ENCODE data around the gene ZNF865.

Gene ZNF865

DNA sequence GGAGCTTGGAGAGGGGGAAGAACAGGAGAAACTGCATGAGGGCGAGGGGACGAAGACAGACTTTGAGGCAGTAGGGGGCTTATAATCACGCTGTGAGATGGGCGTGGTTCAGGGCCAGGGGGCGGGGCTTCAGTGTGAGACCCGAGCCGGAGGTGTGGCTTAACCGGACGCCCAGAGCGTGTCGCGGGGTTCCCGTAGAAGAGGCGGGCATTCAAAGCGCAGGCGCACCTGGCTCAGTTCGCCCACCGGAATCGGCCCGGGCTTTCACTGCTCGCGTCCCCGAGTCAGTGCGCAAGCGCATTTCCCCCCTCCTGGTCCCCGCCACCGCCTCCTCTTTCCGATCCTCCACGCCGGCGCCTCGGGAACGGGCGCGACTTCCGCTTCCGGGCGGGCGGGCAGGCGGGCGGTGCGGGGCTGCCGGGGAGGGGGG, 225 bp upstream of the ZNF865 start:
- TF ChIP-seq TAF1 (IDR thresholded peaks at IDR 0.05; ENCODE audit: borderline replicate concordance, insufficient read depth, low read length): no peak
- peak; percentile 6 for TF ChIP-seq FOXP2 (optimal IDR thresholded peaks at IDR 0.05; ENCODE audit: borderline replicate concordance, extremely low read depth, extremely low read length, insufficient read depth)

DNA sequence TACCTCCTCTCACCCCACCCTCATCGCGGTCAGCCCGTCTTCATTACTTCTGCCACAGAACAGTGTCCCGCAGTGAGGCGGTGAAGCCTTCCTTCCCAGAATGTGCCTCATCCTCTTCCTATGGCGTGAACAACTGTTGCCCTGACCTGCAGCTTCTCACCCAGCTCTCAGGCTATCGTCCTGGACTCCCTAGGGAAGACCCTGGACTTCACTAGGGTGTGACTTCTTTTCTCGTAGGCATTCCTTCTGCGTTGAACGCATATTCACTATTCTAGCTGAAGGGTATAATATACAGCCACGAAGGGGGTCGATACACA, 982 bp downstream of the ZNF865 start:
- TF ChIP-seq, protein P1, sequence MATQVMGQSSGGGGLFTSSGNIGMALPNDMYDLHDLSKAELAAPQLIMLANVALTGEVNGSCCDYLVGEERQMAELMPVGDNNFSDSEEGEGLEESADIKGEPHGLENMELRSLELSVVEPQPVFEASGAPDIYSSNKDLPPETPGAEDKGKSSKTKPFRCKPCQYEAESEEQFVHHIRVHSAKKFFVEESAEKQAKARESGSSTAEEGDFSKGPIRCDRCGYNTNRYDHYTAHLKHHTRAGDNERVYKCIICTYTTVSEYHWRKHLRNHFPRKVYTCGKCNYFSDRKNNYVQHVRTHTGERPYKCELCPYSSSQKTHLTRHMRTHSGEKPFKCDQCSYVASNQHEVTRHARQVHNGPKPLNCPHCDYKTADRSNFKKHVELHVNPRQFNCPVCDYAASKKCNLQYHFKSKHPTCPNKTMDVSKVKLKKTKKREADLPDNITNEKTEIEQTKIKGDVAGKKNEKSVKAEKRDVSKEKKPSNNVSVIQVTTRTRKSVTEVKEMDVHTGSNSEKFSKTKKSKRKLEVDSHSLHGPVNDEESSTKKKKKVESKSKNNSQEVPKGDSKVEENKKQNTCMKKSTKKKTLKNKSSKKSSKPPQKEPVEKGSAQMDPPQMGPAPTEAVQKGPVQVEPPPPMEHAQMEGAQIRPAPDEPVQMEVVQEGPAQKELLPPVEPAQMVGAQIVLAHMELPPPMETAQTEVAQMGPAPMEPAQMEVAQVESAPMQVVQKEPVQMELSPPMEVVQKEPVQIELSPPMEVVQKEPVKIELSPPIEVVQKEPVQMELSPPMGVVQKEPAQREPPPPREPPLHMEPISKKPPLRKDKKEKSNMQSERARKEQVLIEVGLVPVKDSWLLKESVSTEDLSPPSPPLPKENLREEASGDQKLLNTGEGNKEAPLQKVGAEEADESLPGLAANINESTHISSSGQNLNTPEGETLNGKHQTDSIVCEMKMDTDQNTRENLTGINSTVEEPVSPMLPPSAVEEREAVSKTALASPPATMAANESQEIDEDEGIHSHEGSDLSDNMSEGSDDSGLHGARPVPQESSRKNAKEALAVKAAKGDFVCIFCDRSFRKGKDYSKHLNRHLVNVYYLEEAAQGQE (IDR thresholded peaks at IDR 0.05; ENCODE audit: insufficient read depth in 1 of 2, low read depth in 2 of 2, low read length in 2 of 2): no peak
- no peak for TF ChIP-seq TAF1 (IDR thresholded peaks at IDR 0.05; ENCODE audit: borderline replicate concordance, insufficient read depth, low read length)

DNA sequence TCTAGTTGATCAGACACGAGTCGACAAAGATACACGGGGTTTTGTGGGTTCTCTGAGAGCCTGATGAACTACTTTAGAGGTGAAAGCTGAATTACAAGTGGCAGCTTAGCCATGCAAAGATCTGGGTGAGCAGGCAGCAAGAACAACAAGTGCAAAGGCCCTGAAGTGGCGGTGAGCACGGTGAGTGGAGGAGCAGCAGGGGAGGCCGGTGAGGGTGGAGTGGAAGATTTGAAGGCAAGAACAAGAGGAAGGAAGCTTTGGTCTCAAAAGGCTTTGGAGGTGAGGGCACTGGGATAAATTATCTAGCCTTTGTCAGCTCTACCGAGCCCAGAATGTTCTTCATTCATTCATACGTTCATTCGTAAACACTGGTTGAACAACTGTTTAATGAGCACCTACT, 1.4 kb downstream of the ZNF865 start:
- TF ChIP-seq FOXP2 (optimal IDR thresholded peaks at IDR 0.05; ENCODE audit: borderline replicate concordance, extremely low read depth, extremely low read length, insufficient read depth): no peak
- no peak for TF ChIP-seq POLR2AphosphoS5 (IDR thresholded peaks at IDR 0.05; ENCODE audit: low read depth, low read length)
- TF ChIP-seq, protein P1 (IDR thresholded peaks at IDR 0.05; ENCODE audit: insufficient read depth in 1 of 2, low read depth in 2 of 2, low read length in 2 of 2): no peak
- no peak for TF ChIP-seq TAF1 (IDR thresholded peaks at IDR 0.05; ENCODE audit: borderline replicate concordance, insufficient read depth, low read length)
- no peak for TF ChIP-seq SIN3A (IDR thresholded peaks at IDR 0.05; ENCODE audit: borderline replicate concordance, insufficient read depth, low read length)

DNA sequence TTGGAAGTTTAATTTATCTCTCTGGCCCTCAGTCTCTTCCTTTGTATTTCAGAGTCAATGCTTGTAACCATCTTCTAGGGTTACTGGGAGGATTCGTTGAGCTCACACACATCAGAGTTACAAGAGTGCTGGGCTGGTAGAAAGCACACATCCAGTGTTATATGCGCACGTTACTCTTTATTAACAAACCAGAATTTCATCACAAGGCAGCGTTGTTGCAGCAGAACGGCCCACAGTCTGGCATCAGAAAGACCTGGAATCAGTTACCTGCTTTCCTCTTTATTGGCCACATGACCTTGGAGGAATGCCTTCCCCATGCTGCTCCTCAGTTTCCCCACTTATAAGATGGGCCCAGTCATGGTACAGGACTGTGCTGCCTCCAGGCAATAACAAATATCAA, 3.9 kb downstream of the ZNF865 start:
- TF ChIP-seq SIN3A (IDR thresholded peaks at IDR 0.05; ENCODE audit: borderline replicate concordance, insufficient read depth, low read length): no peak
- no peak for TF ChIP-seq POLR2AphosphoS5 (IDR thresholded peaks at IDR 0.05; ENCODE audit: low read depth, low read length)
- TF ChIP-seq FOXP2 (optimal IDR thresholded peaks at IDR 0.05; ENCODE audit: borderline replicate concordance, extremely low read depth, extremely low read length, insufficient read depth): no peak
- TF ChIP-seq TAF1 (IDR thresholded peaks at IDR 0.05; ENCODE audit: borderline replicate concordance, insufficient read depth, low read length): no peak
- TF ChIP-seq, protein P1 (IDR thresholded peaks at IDR 0.05; ENCODE audit: insufficient read depth in 1 of 2, low read depth in 2 of 2, low read length in 2 of 2): no peak

DNA sequence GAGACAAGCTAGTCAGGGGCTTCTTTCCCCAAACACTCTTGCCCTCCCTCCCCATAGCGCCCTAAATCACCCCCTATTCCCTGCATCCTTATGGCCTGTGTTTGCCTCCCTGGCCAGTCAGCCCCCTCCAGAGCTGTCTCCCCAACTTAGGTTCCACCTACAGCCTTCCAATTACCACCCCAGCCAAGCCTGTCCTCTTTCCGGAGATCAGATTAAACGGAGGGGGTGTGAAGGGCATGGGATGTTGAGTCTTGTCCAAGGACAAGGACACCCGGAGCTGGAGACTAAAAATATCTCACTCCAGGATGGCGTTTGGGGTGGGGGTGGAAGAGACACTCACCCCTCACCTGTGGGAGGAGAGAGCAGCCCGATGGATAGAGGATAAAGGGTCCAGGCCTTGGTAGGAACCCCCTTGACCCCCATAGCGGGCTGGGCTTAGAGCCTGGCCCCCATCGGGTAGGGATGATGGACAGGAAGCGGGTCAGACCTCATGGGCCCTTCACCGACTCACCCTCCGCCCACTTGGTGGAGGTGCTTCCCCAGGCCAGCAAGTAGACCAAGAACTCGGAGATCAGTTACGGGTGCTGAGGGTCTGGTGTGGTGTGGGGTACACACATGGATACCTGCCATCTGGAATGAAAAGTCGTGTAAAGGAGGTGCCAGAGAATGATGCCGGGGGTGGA, 6.0 kb downstream of the ZNF865 start:
- TF ChIP-seq TAF1 (IDR thresholded peaks at IDR 0.05; ENCODE audit: borderline replicate concordance, insufficient read depth, low read length) (no peak), SIN3A (IDR thresholded peaks at IDR 0.05; ENCODE audit: borderline replicate concordance, insufficient read depth, low read length) (no peak), FOXP2 (optimal IDR thresholded peaks at IDR 0.05; ENCODE audit: borderline replicate concordance, extremely low read depth, extremely low read length, insufficient read depth) (no peak), POLR2AphosphoS5 (IDR thresholded peaks at IDR 0.05; ENCODE audit: low read depth, low read length) (no peak)
- TF ChIP-seq, protein P1 (IDR thresholded peaks at IDR 0.05; ENCODE audit: insufficient read depth in 1 of 2, low read depth in 2 of 2, low read length in 2 of 2): no peak

Data from PFSK-1 (cell line).